Kidney (tissue), 14 donors: ENCODE measurements around the gene RAD50. TPM values are rescaled to one million over a fixed set of nuclear protein-coding genes. Genes with fewer than 3 reads are reported as not detected.

Source experiments
- DNase-seq, 5 donors: peaks; one replicate each; pipeline ENCODE4 v3.0.0-alpha.2; 2013 to 2020
- FAIRE-seq: peaks from 2 replicates; lab custom pipeline; 2012; peaks lifted over from hg19 to GRCh38; lab: Jason Lieb, UNC
- H3K27ac ChIP-seq, 2 donors: one replicate each; pipeline ENCODE4 v1.7.0; 2013; ENCODE audit warnings: low read depth in 2 of 2, low read length in 2 of 2, inconsistent platforms in 1 of 2
- H3K27me3 ChIP-seq: one replicate; pipeline ENCODE4 v1.7.1; 2013; ENCODE audit warnings: low read length, inconsistent platforms; ENCODE audit not compliant: control insufficient read depth, insufficient read depth
- H3K36me3 ChIP-seq, 3 donors: one replicate each; pipeline versions ENCODE4 v1.7.0 to v1.7.1; 2013; ENCODE audit warnings: low read length in 3 of 3, control low read depth in 1 of 3, inconsistent platforms in 1 of 3; ENCODE audit not compliant: insufficient read depth in 3 of 3, control insufficient read depth in 2 of 3
- H3K4me1 ChIP-seq, 3 donors: one replicate each; pipeline versions ENCODE4 v1.7.0 to v1.7.1; 2013; ENCODE audit warnings: low read length in 3 of 3, inconsistent platforms in 1 of 3, low read depth in 1 of 3; ENCODE audit not compliant: control insufficient read depth in 2 of 3, insufficient read depth in 2 of 3
- H3K4me3 ChIP-seq, 3 donors: one replicate each; pipeline versions ENCODE4 v1.7.0 to v1.8.1; 2013; ENCODE audit warnings: low read length in 3 of 3, control low read depth in 1 of 3, inconsistent platforms in 1 of 3
- H3K9ac ChIP-seq, 3 donors: one replicate each; pipeline versions ENCODE4 v1.7.0 to v1.7.1; 2013; ENCODE audit warnings: low read length in 3 of 3, control low read depth in 1 of 3, inconsistent platforms in 1 of 3
- H3K9me3 ChIP-seq, 3 donors: one replicate each; pipeline versions ENCODE4 v1.7.0 to v1.7.1; 2013; ENCODE audit warnings: low read length in 3 of 3, control low read depth in 1 of 3, inconsistent platforms in 1 of 3; ENCODE audit not compliant: control insufficient read depth in 2 of 3, insufficient read depth in 1 of 3
- CTCF ChIP-seq: IDR thresholded peaks from 3 replicates; pipeline ENCODE4 v1.5.1; 2012; ENCODE audit warnings: mild to moderate bottlenecking, moderate library complexity, borderline replicate concordance; ENCODE audit not compliant: insufficient read depth; ENCODE audit errors: extremely low read depth
- intact Hi-C: fragments of 100-400 bp; cut with DNase I; formaldehyde crosslinking; loops from one replicate; pipeline ENCODE4 v1.11.1; 2022
- polyA plus RNA-seq: library from polyadenylated mRNA; stranded (reverse); fragments of 350-450 nt; fragmentation: Illumina TruSeq; extraction: RNeasy Lipid Tissue Mini Kit (QIAGEN cat#74804); gene quantifications from one replicate; pipeline ENCODE4 v1.2.3, GENCODE V29; 2014; ENCODE audit warnings: low read depth, low replicate concordance; ENCODE audit not compliant: insufficient read depth
- total RNA-seq: library from RNA; stranded (reverse); fragmentation: NEBNext Ultra II Directional; extraction: Animal tissue kit (Norgen Biotek cat#: 25700); gene quantifications from one replicate; pipeline ENCODE4 v1.2.1, GENCODE V29; 2021
- donor health status: control.
- donor health status: control.
- donor health status: control.
- donor health status: control.
- donor health status: control.
- donor health status: DM: yes; HTN: yes; CAD: no.
- donor health status: Normal renal cell carcinoma (clear cell type).

Gene RAD50
- total and polyA plus RNA-seq, 2 donors from 2014 or later: 12.6 to 36.4 TPM

- Histone ChIP-seq H3K4me3 (no peak overlapping the region), H3K4me1 (no peaks in the 10 kb centered on the region), H3K36me3 (no peaks in the 10 kb centered on the region), H3K9me3 (no peaks in the 10 kb centered on the region), H3K27ac (no peak overlapping the region), H3K27me3 (no peaks in the 10 kb centered on the region), H3K9ac (no peak overlapping the region)
- DNase-seq (no peak), FAIRE-seq (no peak)
- intact Hi-C loops: no loop called here
- no peak for TF ChIP-seq CTCF
These were observed 129.4 kb downstream of the RAD50 start for GRCh38 chr5:132686193-132686592.

- H3K36me3 ChIP-seq: no peaks in the 10 kb centered on the region
- H3K27me3 ChIP-seq: no peaks in the 10 kb centered on the region
- no peaks in the 10 kb centered on the region for H3K4me1 ChIP-seq
- DNase-seq: no peak
- H3K27ac ChIP-seq: no peak overlapping the region
- FAIRE-seq: no peak
- no peak overlapping the region for H3K9ac ChIP-seq
- no peak for TF ChIP-seq CTCF
- no peak overlapping the region for H3K4me3 ChIP-seq
- no peaks in the 10 kb centered on the region for H3K9me3 ChIP-seq
- intact Hi-C loops: no loop called here
These were observed 131.2 kb downstream of the RAD50 start for GRCh38 chr5:132687995-132688394.

GRCh38 chr5:132688536-132689339 lies 132.0 kb downstream of the RAD50 start:
- TF ChIP-seq CTCF: no peak
- no peak overlapping the region for H3K4me3 ChIP-seq
- FAIRE-seq: no peak
- DNase-seq: no peak
- no peaks in the 10 kb centered on the region for H3K36me3 ChIP-seq
- H3K27ac ChIP-seq: no peak overlapping the region
- no peak overlapping the region for H3K9ac ChIP-seq
- H3K27me3 ChIP-seq: no peaks in the 10 kb centered on the region
- no peaks in the 10 kb centered on the region for H3K4me1 ChIP-seq
- intact Hi-C loops: no loop called here
- H3K9me3 ChIP-seq: no peaks in the 10 kb centered on the region
